Kidney (tissue), 14 donors: ENCODE data around the gene TDRD12. TPM values are rescaled to one million over a fixed set of nuclear protein-coding genes. Genes with fewer than 3 reads are reported as not detected.
"Not testable (repeated sequence)": the region's sequence is repeated elsewhere in the genome, so short reads cannot be mapped to it uniquely, and the experiment has no call there.

Source experiments
- DNase-seq, 5 donors: peaks; one replicate each; pipeline ENCODE4 v3.0.0-alpha.2; 2013 to 2020
- FAIRE-seq: peaks from 2 replicates; lab custom pipeline; 2012; peaks lifted over from hg19 to GRCh38; lab: Jason Lieb, UNC
- H3K27ac ChIP-seq, 2 donors: one replicate each; pipeline ENCODE4 v1.7.0; 2013; ENCODE audit warnings: low read depth in 2 of 2, low read length in 2 of 2, inconsistent platforms in 1 of 2
- H3K27me3 ChIP-seq: one replicate; pipeline ENCODE4 v1.7.1; 2013; ENCODE audit warnings: low read length, inconsistent platforms; ENCODE audit not compliant: control insufficient read depth, insufficient read depth
- H3K36me3 ChIP-seq, 3 donors: one replicate each; pipeline versions ENCODE4 v1.7.0 to v1.7.1; 2013; ENCODE audit warnings: low read length in 3 of 3, control low read depth in 1 of 3, inconsistent platforms in 1 of 3; ENCODE audit not compliant: insufficient read depth in 3 of 3, control insufficient read depth in 2 of 3
- H3K4me1 ChIP-seq, 3 donors: one replicate each; pipeline versions ENCODE4 v1.7.0 to v1.7.1; 2013; ENCODE audit warnings: low read length in 3 of 3, inconsistent platforms in 1 of 3, low read depth in 1 of 3; ENCODE audit not compliant: control insufficient read depth in 2 of 3, insufficient read depth in 2 of 3
- H3K4me3 ChIP-seq, 3 donors: one replicate each; pipeline versions ENCODE4 v1.7.0 to v1.8.1; 2013; ENCODE audit warnings: low read length in 3 of 3, control low read depth in 1 of 3, inconsistent platforms in 1 of 3
- H3K9ac ChIP-seq, 3 donors: one replicate each; pipeline versions ENCODE4 v1.7.0 to v1.7.1; 2013; ENCODE audit warnings: low read length in 3 of 3, control low read depth in 1 of 3, inconsistent platforms in 1 of 3
- H3K9me3 ChIP-seq, 3 donors: one replicate each; pipeline versions ENCODE4 v1.7.0 to v1.7.1; 2013; ENCODE audit warnings: low read length in 3 of 3, control low read depth in 1 of 3, inconsistent platforms in 1 of 3; ENCODE audit not compliant: control insufficient read depth in 2 of 3, insufficient read depth in 1 of 3
- CTCF ChIP-seq: IDR thresholded peaks from 3 replicates; pipeline ENCODE4 v1.5.1; 2012; ENCODE audit warnings: mild to moderate bottlenecking, moderate library complexity, borderline replicate concordance; ENCODE audit not compliant: insufficient read depth; ENCODE audit errors: extremely low read depth
- intact Hi-C: fragments of 100-400 bp; cut with DNase I; formaldehyde crosslinking; loops from one replicate; pipeline ENCODE4 v1.11.1; 2022
- polyA plus RNA-seq: library from polyadenylated mRNA; stranded (reverse); fragments of 350-450 nt; fragmentation: Illumina TruSeq; extraction: RNeasy Lipid Tissue Mini Kit (QIAGEN cat#74804); gene quantifications from one replicate; pipeline ENCODE4 v1.2.3, GENCODE V29; 2014; ENCODE audit warnings: low read depth, low replicate concordance; ENCODE audit not compliant: insufficient read depth
- total RNA-seq: library from RNA; stranded (reverse); fragmentation: NEBNext Ultra II Directional; extraction: Animal tissue kit (Norgen Biotek cat#: 25700); gene quantifications from one replicate; pipeline ENCODE4 v1.2.1, GENCODE V29; 2021
- donor health status: control.
- donor health status: control.
- donor health status: control.
- donor health status: control.
- donor health status: control.
- donor health status: DM: yes; HTN: yes; CAD: no.
- donor health status: Normal renal cell carcinoma (clear cell type).

Gene TDRD12
- total and polyA plus RNA-seq, 2 donors from 2014 or later = 0.38 TPM; not detected in 1

- Histone ChIP-seq H3K9me3 (no peaks in the 10 kb centered on the region), H3K4me1 (no peaks in the 10 kb centered on the region), H3K27me3 (no peaks in the 10 kb centered on the region), H3K4me3 (no peak overlapping the region), H3K27ac (no peak overlapping the region), H3K9ac (no peak overlapping the region), H3K36me3 (no peaks in the 10 kb centered on the region)
- FAIRE-seq = no peak
- intact Hi-C loops = no loop called here
- DNase-seq = no peak
- TF ChIP-seq CTCF = no peak
Measured at GRCh38 chr19:32852216-32852615, 132.6 kb downstream of the TDRD12 start.

GRCh38 chr19:32856818-32857217 lies 137.3 kb downstream of the TDRD12 start:
- H3K9ac ChIP-seq, H3K36me3 ChIP-seq, H3K9me3 ChIP-seq, H3K27me3 ChIP-seq, H3K4me3 ChIP-seq, intact Hi-C loops, FAIRE-seq, DNase-seq, H3K4me1 ChIP-seq, H3K27ac ChIP-seq: not testable (repeated sequence)

GRCh38 chr19:32857584-32857983 lies 138.0 kb downstream of the TDRD12 start:
- H3K27me3 ChIP-seq = no peaks in the 10 kb centered on the region
- intact Hi-C loops = no loop called here
- FAIRE-seq = no peak

GRCh38 chr19:32858155-32858554 lies 138.6 kb downstream of the TDRD12 start:
- Histone ChIP-seq H3K9me3 (no peaks in the 10 kb centered on the region), H3K4me1 (no peaks in the 10 kb centered on the region), H3K4me3 (no peak overlapping the region), H3K36me3 (no peaks in the 10 kb centered on the region), H3K9ac (no peak overlapping the region), H3K27ac (no peak overlapping the region), H3K27me3 (no peaks in the 10 kb centered on the region)
- intact Hi-C loops = no loop called here
- TF ChIP-seq CTCF = no peak
- DNase-seq (no peak), FAIRE-seq (no peak)

More at GRCh38 chr19:32857584-32857983, 138.0 kb downstream of the TDRD12 start:
- Histone ChIP-seq H3K36me3 (no peaks in the 10 kb centered on the region), H3K27ac (no peak overlapping the region), H3K9me3 (no peaks in the 10 kb centered on the region), H3K9ac (no peak overlapping the region), H3K4me3 (no peak overlapping the region), H3K4me1 (no peaks in the 10 kb centered on the region)
- no peak for TF ChIP-seq CTCF
- no peak for DNase-seq
